Skeletal muscle tissue (tissue), 4 donors: ENCODE data around the gene DMAC2. TPM values are rescaled to one million over a fixed set of nuclear protein-coding genes. Genes with fewer than 3 reads are reported as not detected.

Source experiments
- H3K27ac ChIP-seq: one replicate; pipeline ENCODE4 v1.7.0; 2013; ENCODE audit warnings: mild to moderate bottlenecking, low read depth, low read length, inconsistent platforms
- H3K27me3 ChIP-seq, 3 donors: one replicate each; pipeline ENCODE4 v1.7.0; 2013; ENCODE audit warnings: low read length in 3 of 3; ENCODE audit not compliant: control insufficient read depth in 3 of 3, insufficient read depth in 3 of 3
- H3K36me3 ChIP-seq, 3 donors: one replicate each; pipeline ENCODE4 v1.7.0; 2013; ENCODE audit warnings: low read length in 3 of 3; ENCODE audit not compliant: control insufficient read depth in 3 of 3, insufficient read depth in 3 of 3
- H3K4me1 ChIP-seq, 3 donors: one replicate each; pipeline ENCODE4 v1.7.0; 2013; ENCODE audit warnings: low read length in 3 of 3, mild to moderate bottlenecking in 3 of 3; ENCODE audit not compliant: control insufficient read depth in 3 of 3, insufficient read depth in 3 of 3
- H3K4me3 ChIP-seq, 3 donors: one replicate each; pipeline ENCODE4 v1.7.0; 2013; ENCODE audit warnings: low read length in 3 of 3
- H3K9ac ChIP-seq, 3 donors: one replicate each; pipeline ENCODE4 v1.7.0; 2013; ENCODE audit warnings: low read length in 3 of 3, mild to moderate bottlenecking in 3 of 3, moderate library complexity in 2 of 3, low read depth in 1 of 3
- H3K9me3 ChIP-seq, 3 donors: one replicate each; pipeline ENCODE4 v1.7.0; 2013; ENCODE audit warnings: low read length in 3 of 3; ENCODE audit not compliant: control insufficient read depth in 3 of 3
- total RNA-seq: library from RNA; depleted of rRNA; stranded (reverse); fragments of >200 nt; gene quantifications from one replicate; pipeline ENCODE4 v1.2.3, GENCODE V29; 2014
- donor health status: Osteomylitis.

The DMAC2 gene
- total RNA-seq, 1 donor from 2014 or later = 23.5 TPM

GRCh38 chr19:41405776-41406175, 33.9 kb downstream of the DMAC2 start:
- Histone ChIP-seq H3K9ac (no peak overlapping the region), H3K4me1 (peaks cover 30 to 46% (median 42%) of the 10 kb centered on the region in 3 donors), H3K4me3 (no peak overlapping the region), H3K27ac (no peak overlapping the region), H3K36me3 (peaks cover 0 to 12% (median 5%) of the 10 kb centered on the region in 3 donors), H3K9me3 (no peaks in the 10 kb centered on the region), H3K27me3 (no peaks in the 10 kb centered on the region)

GRCh38 chr19:41403181-41403970, 36.3 kb downstream of the DMAC2 start:
- H3K9ac ChIP-seq = peak overlapping the region in 1 of 3 donors; percentile 19
- peaks cover 0 to 11% (median 5%) of the 10 kb centered on the region in 3 donors for H3K36me3 ChIP-seq
- no peaks in the 10 kb centered on the region for H3K9me3 ChIP-seq
- no peak overlapping the region for H3K4me3 ChIP-seq
- peaks cover 29% of the 10 kb centered on the region in 3 donors for H3K4me1 ChIP-seq
- H3K27ac ChIP-seq = no peak overlapping the region
- H3K27me3 ChIP-seq = no peaks in the 10 kb centered on the region

- peaks cover 27 to 32% (median 29%) of the 10 kb centered on the region in 3 donors for H3K4me1 ChIP-seq
- H3K4me3 ChIP-seq = no peak overlapping the region
- H3K27me3 ChIP-seq = no peaks in the 10 kb centered on the region
- no peak overlapping the region for H3K9ac ChIP-seq
- H3K36me3 ChIP-seq = peaks cover 0 to 14% (median 5%) of the 10 kb centered on the region in 3 donors
- no peaks in the 10 kb centered on the region for H3K9me3 ChIP-seq
- no peak overlapping the region for H3K27ac ChIP-seq
Observed at GRCh38 chr19:41402010-41402409, 37.7 kb downstream of the DMAC2 start.

- H3K9me3 ChIP-seq = no peaks in the 10 kb centered on the region
- peaks cover 0 to 14% (median 5%) of the 10 kb centered on the region in 3 donors for H3K36me3 ChIP-seq
- H3K4me3 ChIP-seq = no peak overlapping the region
- H3K9ac ChIP-seq = no peak overlapping the region
- H3K27me3 ChIP-seq = no peaks in the 10 kb centered on the region
- H3K4me1 ChIP-seq = peaks cover 30 to 33% (median 32%) of the 10 kb centered on the region in 3 donors
- H3K27ac ChIP-seq = no peak overlapping the region
Observed at GRCh38 chr19:41401483-41401882, 38.2 kb downstream of the DMAC2 start.

- Histone ChIP-seq H3K36me3 (peaks cover 0 to 10% (median 5%) of the 10 kb centered on the region in 3 donors), H3K27ac (no peak overlapping the region), H3K4me1 (peaks cover 24 to 39% (median 28%) of the 10 kb centered on the region in 3 donors), H3K4me3 (no peak overlapping the region), H3K27me3 (no peaks in the 10 kb centered on the region), H3K9ac (no peak overlapping the region), H3K9me3 (no peaks in the 10 kb centered on the region)
Observed at GRCh38 chr19:41399525-41399924, 40.2 kb downstream of the DMAC2 start.

- H3K27me3 ChIP-seq = no peaks in the 10 kb centered on the region
- no peaks in the 10 kb centered on the region for H3K9me3 ChIP-seq
- H3K9ac ChIP-seq = peak overlapping the region; percentile 1 to 96 (median 12)
- peak overlapping the region; percentile 93 for H3K27ac ChIP-seq
- H3K4me3 ChIP-seq = peak overlapping the region; percentile 92 to 100 (median 98)
- H3K4me1 ChIP-seq = peaks cover 24 to 39% (median 28%) of the 10 kb centered on the region in 3 donors
- H3K36me3 ChIP-seq = peaks cover 0 to 10% (median 5%) of the 10 kb centered on the region in 3 donors
Observed at GRCh38 chr19:41399091-41399490, 40.6 kb downstream of the DMAC2 start.

GRCh38 chr19:41398598-41398997, 41.1 kb downstream of the DMAC2 start:
- H3K36me3 ChIP-seq = peaks cover 0 to 10% (median 5%) of the 10 kb centered on the region in 3 donors
- no peaks in the 10 kb centered on the region for H3K9me3 ChIP-seq
- H3K9ac ChIP-seq = peak overlapping the region; percentile 96 to 100 (median 99)
- peak overlapping the region; percentile 93 for H3K27ac ChIP-seq
- H3K27me3 ChIP-seq = no peaks in the 10 kb centered on the region
- H3K4me1 ChIP-seq = peaks cover 24 to 38% (median 27%) of the 10 kb centered on the region in 3 donors
- peak overlapping the region; percentile 92 to 100 (median 98) for H3K4me3 ChIP-seq

- Histone ChIP-seq H3K27me3 (no peaks in the 10 kb centered on the region), H3K9ac (peak overlapping the region; percentile 96 to 100 (median 99)), H3K36me3 (peaks cover 0 to 7% (median 5%) of the 10 kb centered on the region in 3 donors), H3K4me1 (peaks cover 21 to 33% (median 21%) of the 10 kb centered on the region in 3 donors), H3K27ac (peak overlapping the region; percentile 93), H3K9me3 (no peaks in the 10 kb centered on the region), H3K4me3 (peak overlapping the region; percentile 92 to 100 (median 98))
Observed at GRCh38 chr19:41398050-41398418, 41.7 kb downstream of the DMAC2 start.

GRCh38 chr19:41397086-41398049, 42.3 kb downstream of the DMAC2 start, which contains the start of the genes BCKDHA and EXOSC5:
TSS of gene BCKDHA (plus strand) at chr19:41397818. CDS start at chr19:41397828, 10 bp downstream.
TSS of gene EXOSC5 (minus strand) at chr19:41397359. CDS start at chr19:41397328, 31 bp downstream.
- Histone ChIP-seq H3K27me3 (no peaks in the 10 kb centered on the region), H3K4me3 (peak within 1 kb of the TSS; percentile 92 to 100 (median 98)), H3K9me3 (no peaks in the 10 kb centered on the region), H3K36me3 (peaks cover 0 to 6% (median 5%) of the 10 kb centered on the region in 3 donors), H3K9ac (peak within 1 kb of the TSS; percentile 96 to 100 (median 99)), H3K27ac (peak within 1 kb of the TSS; percentile 93), H3K4me1 (peaks cover 18 to 32% (median 21%) of the 10 kb centered on the region in 3 donors)
